OCI-M2 (cell line): ENCODE measurements around the gene ENO3.
"Not testable (repeated sequence)": the region's sequence is repeated elsewhere in the genome, so short reads cannot be mapped to it uniquely, and the experiment has no call there.

Experiments used
- DNase-seq: peaks from one replicate; lab custom pipeline; 2025; ENCODE audit not compliant: unreplicated experiment; lab: John Stamatoyannopoulos, UW

Gene ENO3

DNA sequence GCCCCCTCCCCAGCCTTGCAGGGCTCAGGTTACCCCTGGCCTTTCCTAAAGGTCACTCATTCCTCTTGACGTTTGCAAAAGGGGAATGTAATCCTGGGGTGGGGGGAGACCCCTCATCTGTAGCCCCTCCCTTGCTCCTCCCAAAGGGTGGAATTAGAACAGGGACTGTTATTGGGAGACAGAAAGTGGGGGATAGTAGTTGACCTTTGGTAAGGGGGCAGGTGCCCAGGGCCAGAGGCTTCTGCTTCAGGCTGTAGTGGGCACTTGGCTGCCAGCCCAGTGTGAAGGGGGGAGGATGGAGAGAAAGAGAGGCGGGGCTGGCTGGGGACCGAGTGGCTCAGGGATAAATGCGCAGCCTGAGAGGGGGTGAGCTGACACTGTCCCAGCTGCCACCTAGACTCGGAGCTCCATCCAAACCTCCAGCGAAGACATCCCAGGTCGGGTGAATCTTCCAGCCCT lies at the start of gene ENO3:
Gene ENO3, plus strand, starts transcription at position 374 of the 459 bp plus-strand sequence. CDS start 711 bp downstream, outside the sequence.
- no peak for DNase-seq

GRCh38 chr17:4901648-4902344 lies 49.1 kb upstream of the ENO3 start:
- no peak for DNase-seq

DNA sequence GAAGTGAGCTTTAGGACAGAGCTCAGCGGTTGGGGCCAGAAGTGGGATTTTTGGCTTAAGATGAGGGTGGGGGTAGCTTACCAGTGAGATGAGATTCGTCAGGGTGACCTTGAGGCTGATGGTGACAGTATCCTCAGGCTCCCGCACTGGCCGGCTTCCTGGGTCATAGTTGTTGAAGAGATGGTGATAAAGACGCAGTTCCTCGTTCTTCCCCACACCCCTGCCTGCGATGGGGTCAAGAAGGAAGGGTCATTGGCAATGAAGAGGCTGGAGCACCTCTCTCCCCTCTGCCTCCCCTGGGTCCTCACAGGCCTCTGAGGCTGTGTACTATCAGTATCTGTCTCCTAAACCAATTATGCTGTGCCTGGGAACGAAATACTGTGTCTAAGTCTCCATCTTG lies 48.4 kb upstream of the ENO3 start:
- no peak for DNase-seq

DNA sequence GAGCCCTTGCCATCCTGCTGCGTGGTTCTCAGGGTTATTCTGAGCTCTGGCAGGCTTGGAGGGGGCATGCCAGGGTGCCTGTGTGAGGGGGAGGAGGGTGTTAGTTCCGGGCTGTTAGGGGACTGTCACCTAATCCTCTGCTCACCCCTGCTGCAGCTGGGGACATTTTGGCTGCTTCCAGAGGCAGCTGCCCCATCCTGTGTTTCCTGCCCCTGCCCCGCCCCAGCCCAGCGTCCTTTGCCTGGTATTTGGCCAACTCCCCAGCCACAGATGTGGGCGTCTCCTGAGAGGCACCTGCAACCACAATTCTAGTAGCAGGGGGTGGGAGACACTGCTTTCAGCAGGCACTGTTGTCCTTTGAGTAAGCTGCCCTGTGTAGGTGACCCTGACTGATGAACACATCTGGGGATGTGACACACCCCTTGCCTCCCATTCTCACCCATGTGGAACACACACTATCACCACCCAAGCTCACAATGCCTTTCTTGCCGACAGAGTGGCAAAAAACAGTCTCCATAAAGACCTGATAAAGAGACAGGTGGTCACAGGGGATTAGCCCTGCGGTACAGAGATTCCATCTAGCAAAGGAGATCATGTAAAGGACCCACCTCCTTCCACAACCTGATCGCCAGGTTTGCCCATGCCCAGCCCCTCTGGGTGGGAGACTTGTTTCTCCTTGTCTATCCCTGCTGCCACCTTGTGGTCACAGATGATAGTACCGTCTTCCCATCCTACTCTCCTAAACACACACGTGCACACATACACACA lies 47.7 kb upstream of the ENO3 start, which contains the start of gene CHRNE:
Gene CHRNE, minus strand, starts transcription at position 48 of the 768 bp plus-strand sequence. Its CDS starts 35 bp downstream, at position 13.
- no peak for DNase-seq

- DNase-seq: not testable (repeated sequence)
These were observed 44.3 kb upstream of the ENO3 start for GRCh38 chr17:4906642-4907041.

GRCh38 chr17:4908301-4908700 lies 42.6 kb upstream of the ENO3 start:
- no peak for DNase-seq

DNA sequence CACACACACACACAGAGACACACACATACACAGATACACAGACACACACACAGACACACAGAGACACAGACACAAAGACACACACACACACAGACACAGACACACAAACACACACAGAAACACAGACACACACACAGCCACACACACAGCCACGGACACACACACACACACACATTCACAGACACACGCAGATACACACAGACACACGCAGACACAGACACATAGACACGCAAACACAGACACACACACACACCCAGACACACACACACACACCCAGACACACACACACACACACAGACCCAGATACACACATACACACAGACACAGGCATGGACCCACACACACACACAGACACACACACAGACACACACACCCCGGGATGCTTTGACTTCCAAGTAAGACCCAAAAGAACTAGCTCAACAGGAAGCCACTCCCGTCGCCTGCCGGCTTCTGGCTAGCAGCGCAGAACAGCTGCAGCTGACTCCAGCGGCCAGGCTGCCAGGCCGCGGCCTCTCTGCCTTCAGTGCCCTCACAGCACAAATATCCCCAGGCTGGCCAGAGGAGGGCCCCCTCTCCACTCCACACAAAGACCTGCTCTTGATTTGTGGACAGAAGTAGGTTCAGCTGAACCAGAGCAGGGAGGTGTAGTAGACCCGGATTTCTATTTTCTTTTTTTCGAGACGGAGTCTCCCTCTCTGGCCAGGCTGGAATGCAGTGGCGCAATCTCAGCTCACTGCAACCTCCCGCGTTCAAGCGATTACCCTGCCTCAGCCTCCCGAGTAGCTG lies 42.0 kb upstream of the ENO3 start:
- peak; percentile 50 for DNase-seq

DNA sequence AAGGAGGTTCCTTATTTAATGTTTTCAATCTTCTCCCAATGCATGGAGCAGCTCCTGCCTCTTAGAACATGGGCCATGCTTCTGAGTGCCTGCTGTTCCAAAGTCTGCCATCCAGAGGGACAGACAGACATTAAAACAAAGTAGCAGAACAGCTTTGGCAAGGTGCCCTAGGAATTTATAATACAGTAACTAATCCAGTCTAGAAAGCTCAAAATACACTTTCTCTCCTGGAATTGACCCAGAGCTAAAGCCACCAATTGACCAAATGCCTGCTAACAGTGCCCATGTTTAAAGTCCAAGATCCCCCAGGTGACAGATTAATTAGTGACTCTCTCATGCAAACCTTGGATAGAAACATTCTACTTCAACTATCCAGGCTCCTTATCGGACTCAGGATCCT lies 36.9 kb upstream of the ENO3 start:
- DNase-seq: no peak

DNA sequence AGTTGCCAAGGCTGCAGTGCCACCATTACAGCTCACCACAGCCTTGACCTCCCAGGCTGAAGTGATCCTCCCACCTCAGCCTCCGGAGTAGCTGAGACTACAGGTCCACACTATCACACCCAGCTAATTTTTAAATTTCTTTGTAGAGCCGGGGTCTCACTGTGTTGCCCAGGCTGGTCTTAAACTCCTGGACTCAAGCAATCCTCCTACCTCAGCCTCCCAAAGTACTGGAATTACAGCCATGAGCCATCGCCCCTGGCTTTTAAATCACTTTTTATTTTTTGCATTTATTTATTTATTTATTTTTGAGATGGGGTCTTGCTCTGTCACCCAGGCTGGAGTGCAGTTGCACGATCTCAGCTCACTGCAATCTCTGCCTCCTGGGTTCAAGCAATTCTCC lies 36.4 kb upstream of the ENO3 start:
- not testable (repeated sequence) for DNase-seq

GRCh38 chr17:4919511-4920047 lies 31.3 kb upstream of the ENO3 start:
- no peak for DNase-seq

DNA sequence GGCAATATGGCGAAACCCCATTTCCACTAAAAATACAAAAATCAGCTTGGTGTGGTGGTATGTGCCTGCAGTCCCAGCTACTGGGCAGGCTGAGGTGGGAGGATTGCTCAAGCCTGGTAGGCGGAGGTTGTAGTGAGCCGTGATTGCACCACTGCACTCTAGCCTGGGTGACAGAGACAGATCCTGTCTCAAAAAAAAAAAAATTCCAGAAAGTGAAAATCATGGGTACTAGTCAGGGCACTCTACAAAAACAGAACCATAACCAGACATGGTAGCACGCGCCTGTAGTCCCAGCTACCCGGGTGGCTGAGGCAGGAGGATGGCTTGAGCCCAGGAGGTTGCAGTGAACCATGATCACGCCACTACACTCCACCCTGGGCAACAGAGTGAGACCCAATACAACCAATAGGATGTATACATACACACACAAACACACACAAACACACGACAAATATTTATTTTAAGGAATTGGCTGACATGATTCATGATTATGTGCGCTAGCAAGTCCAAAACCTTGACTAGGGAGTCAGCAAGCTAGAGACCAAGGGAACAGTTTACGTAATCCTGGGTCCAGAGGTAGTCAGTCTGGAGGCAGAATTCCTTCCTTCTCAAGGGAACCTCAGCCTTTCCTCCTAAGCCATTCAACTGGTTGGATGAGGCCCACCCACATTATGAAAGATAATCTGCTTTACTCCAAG lies 30.4 kb upstream of the ENO3 start:
- DNase-seq: no peak

DNA sequence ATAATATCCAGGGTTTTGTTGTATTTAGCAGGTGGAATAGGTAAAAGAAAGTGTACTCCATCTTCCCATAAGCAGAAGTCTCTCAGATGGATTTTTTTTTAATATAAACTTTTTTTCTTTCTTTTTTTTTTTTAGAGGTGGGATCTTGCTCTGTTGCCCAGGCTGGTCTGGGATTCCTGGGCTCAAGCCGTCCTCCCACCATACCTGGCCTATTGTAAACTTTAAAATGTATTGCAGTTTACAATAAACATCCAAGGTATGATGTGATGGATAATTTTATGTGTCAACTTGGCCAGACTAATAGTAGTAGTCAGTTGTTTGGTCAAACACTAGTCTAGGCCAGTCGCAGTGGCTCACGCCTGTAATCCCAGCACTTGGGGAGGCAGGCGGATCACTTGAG lies 29.6 kb upstream of the ENO3 start:
- no peak for DNase-seq

DNA sequence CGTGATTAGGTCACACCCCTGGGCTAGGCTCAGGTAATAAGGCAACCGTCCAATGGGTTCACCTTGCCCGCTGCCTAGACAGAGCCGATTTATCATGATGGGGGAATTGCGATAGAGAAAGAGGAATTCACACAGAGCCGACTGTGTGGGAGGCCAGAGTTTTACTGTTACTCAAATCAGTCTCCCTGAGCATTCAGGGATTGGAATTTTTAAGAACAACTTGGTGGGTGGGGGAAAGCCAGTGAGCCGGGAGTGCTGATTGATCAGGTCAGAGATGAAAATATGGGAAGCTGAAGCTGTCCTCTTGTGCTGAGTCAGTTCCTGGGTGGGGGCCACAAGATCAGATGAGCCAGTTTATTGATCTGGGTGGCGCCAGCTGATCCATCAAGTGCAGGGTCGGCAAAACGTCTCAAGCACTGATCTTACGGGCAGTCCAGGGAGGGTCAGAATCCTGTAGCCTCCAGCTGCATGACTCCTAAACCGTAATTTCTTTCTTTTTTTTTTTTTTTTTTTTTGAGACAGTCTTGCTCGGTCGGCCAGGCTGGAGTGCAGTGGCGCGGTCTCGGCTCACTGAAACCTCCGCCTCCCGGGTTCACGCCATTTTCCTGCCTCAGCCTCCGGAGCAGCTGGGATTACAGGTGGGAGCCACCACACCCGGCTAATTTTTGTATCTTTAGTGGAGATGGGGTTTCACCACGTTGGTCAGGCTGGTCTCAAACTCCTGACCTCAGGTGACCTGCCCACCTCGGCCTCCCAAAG lies 24.2 kb upstream of the ENO3 start:
- DNase-seq: not testable (repeated sequence)

DNA sequence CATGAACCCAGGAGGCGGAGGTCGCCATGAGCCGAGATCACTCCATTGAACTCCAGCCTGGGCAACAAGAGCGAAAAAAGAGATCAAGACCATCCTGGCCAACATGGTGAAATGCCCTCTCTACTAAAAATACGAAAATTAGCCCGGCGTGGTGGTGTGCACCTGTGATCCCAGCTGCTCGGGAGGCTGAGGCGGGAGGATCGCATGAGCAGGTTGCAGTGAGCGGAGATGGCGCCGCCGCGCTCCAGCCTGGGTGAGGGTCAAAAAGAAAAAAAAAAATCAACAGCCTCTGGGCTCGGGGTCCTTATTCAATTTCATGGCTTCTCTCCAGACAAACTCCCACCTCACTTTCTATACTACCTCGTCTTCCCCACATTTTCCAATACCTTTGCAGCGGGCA lies 22.0 kb upstream of the ENO3 start:
- no peak for DNase-seq

DNA sequence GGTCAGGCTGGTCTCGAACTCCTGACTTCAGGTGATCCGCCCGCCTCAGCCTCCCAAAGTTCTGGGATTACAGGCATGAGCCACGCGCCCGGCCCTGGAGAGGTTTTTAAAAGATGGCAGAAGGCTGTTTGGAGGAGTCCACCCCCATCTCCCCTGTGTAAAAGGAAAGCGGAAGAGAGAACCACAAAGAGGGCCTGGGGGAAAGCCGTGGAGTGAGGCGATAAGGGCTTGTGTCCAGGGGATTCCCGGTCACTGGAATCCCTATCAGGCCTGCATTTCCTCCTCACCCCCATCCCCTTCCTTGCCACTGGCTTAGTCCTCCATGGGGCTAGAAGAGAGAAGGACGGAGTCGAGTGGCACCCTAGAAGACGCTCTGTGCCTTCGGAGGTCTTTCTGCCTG lies 19.0 kb upstream of the ENO3 start, which contains the start of gene GP1BA:
Gene GP1BA, plus strand, starts transcription at position 315 of the 400 bp plus-strand sequence. CDS start 328 bp downstream, outside the sequence.
- DNase-seq: no peak

DNA sequence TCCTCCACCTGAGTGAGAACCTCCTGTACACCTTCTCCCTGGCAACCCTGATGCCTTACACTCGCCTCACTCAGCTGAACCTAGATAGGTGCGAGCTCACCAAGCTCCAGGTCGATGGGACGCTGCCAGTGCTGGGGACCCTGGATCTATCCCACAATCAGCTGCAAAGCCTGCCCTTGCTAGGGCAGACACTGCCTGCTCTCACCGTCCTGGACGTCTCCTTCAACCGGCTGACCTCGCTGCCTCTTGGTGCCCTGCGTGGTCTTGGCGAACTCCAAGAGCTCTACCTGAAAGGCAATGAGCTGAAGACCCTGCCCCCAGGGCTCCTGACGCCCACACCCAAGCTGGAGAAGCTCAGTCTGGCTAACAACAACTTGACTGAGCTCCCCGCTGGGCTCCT lies 18.2 kb upstream of the ENO3 start:
- no peak for DNase-seq

GRCh38 chr17:4933646-4934045 lies 17.3 kb upstream of the ENO3 start:
- no peak for DNase-seq

GRCh38 chr17:4934173-4934979 lies 16.5 kb upstream of the ENO3 start:
- DNase-seq: no peak

GRCh38 chr17:4935650-4936049 lies 15.3 kb upstream of the ENO3 start:
- no peak for DNase-seq
